Caco-2 (cell line): ENCODE data around the gene NRXN3. TPM values are rescaled to one million over a fixed set of nuclear protein-coding genes. Genes with fewer than 3 reads are reported as not detected.

Experiments
- BruUV-seq: library from RNA; stranded (reverse); fragments of 400-500 nt; replicated peaks from 2 replicates; lab custom pipeline; 2021; lab: Mats Ljungman, UMichigan
- CTCF ChIA-PET: fragments of 300-600 bp; sonication (Branson Sonifier 250); formaldehyde crosslinking; loops from one replicate; lab custom pipeline; 2022; ENCODE audit warnings: antibody characterized with exemption; lab: Charles Lee
- POLR2A ChIA-PET: fragments of 300-600 bp; sonication (Branson Sonifier 250); formaldehyde crosslinking; loops from one replicate; lab custom pipeline; 2022; ENCODE audit warnings: antibody characterized with exemption; lab: Charles Lee
- DNase-seq, 2 experiments: peaks; one replicate each; pipeline versions ENCODE4 v3.0.0 to v3.0.0-alpha.2; 2020 to 2022
- H3K27me3 ChIP-seq: replicated peaks from 2 replicates; pipeline ENCODE4 v1.6.0; 2011; ENCODE audit warnings: low read length; ENCODE audit not compliant: control insufficient read depth, insufficient read depth
- H3K36me3 ChIP-seq: 2 replicates; pipeline ENCODE4 v1.5.1; 2011; ENCODE audit warnings: low read length; ENCODE audit not compliant: control insufficient read depth, insufficient read depth
- H3K4me1 ChIP-seq: fragments of 250-450 bp; sonication (Bioruptor Pico); 2 replicates; pipeline ENCODE4 v1.5.1; 2020; ENCODE audit warnings: mild to moderate bottlenecking
- H3K4me3 ChIP-seq: 2 replicates; pipeline ENCODE4 v1.5.1; 2011; ENCODE audit warnings: low read depth, mild to moderate bottlenecking, control low read depth, low read length
- H3K9me3 ChIP-seq: fragments of 250-450 bp; sonication (Bioruptor Pico); 2 replicates; pipeline ENCODE4 v1.5.1; 2020; ENCODE audit warnings: mild to moderate bottlenecking, moderate library complexity
- H3K27ac Mint-ChIP-seq: one replicate; pipeline ENCODE4 v1.8.0; 2022; ENCODE audit warnings: mixed read lengths; ENCODE audit not compliant: unreplicated experiment
- H3K27me3 Mint-ChIP-seq: one replicate; pipeline ENCODE4 v1.8.0; 2022; ENCODE audit warnings: mixed read lengths; ENCODE audit not compliant: insufficient read depth, unreplicated experiment
- H3K36me3 Mint-ChIP-seq: one replicate; pipeline ENCODE4 v1.8.0; 2022; ENCODE audit warnings: mild to moderate bottlenecking, mixed read lengths; ENCODE audit not compliant: insufficient read depth, unreplicated experiment
- H3K4me1 Mint-ChIP-seq: one replicate; pipeline ENCODE4 v1.8.0; 2022; ENCODE audit warnings: low read depth, mixed read lengths; ENCODE audit not compliant: unreplicated experiment
- H3K4me3 Mint-ChIP-seq: one replicate; pipeline ENCODE4 v1.8.0; 2022; ENCODE audit warnings: mild to moderate bottlenecking, moderate library complexity, mixed read lengths; ENCODE audit not compliant: unreplicated experiment
- H3K9me3 Mint-ChIP-seq: one replicate; pipeline ENCODE4 v1.8.0; 2022; ENCODE audit warnings: mixed read lengths; ENCODE audit not compliant: unreplicated experiment
- CTCF ChIP-seq, 2 experiments: fragments of 200-600 bp in 1 of 2; IDR thresholded peaks; 1 replicate in 1 of 2; 2 replicates in 1 of 2; pipeline versions ENCODE4 v1.5.1 to v1.8.0; 2011 to 2022; ENCODE audit warnings: antibody characterized with exemption in 1 of 2, control low read depth in 1 of 2, inconsistent platforms in 1 of 2, low read depth in 1 of 2, low read length in 1 of 2, mild to moderate bottlenecking in 1 of 2, moderate library complexity in 1 of 2; ENCODE audit not compliant: insufficient read depth in 1 of 2, severe bottlenecking in 1 of 2, unreplicated experiment in 1 of 2
- intact Hi-C: fragments of 100-400 bp; cut with micrococcal nuclease; formaldehyde crosslinking; loops from one replicate; pipeline ENCODE4 v1.10.0; 2022; ENCODE audit not compliant: unreplicated experiment
- total RNA-seq: library from RNA; stranded (reverse); gene quantifications from 2 replicates; pipeline ENCODE4 v1.2.3, GENCODE V29; 2022

NRXN3 gene
- total RNA-seq, 1 experiment from 2014 or later: 12.4 TPM

DNA sequence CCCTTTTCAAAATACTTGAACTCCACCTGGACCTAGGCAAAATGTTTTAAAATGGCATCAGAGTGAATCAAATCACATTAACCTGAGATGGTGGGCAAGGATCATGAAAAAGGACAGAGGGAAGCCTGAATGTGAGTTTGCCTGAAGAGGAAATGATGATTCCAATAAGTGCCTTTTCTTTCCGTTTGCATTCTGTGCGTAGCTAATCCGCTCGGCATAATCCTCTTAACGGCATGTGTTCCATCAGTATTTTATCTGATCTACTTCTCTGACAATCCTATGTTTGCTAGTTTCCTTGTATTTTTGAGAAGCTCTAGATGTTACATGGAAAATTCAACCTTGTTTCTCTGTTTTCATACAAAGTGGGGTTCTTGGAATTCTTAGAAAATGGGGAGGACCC lies 354.6 kb downstream of the NRXN3 start:
- POLR2A ChIA-PET: no interaction called here

DNA sequence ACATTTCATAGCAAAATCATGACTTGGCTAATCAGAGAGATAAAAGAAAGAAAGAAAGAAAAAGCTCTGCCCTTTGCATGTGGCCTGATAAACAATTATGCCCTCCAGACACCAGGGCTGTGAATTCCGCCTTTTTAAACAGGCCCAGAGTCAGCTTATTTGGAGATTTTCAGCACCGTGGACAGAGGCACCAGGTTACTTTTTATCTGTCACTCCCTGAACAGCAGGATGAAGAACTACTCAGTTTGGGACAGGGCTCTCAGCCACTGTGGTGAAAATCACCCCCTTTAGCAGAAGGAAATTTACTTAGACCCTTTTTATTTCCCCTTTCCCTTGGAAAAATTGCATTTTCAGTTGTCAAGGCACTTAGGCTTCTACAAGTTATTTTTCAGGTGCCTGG lies 359.9 kb downstream of the NRXN3 start:
- Histone ChIP-seq H3K36me3 (no peaks in the 10 kb centered on the region), H3K9me3 (no peaks in the 10 kb centered on the region), H3K4me3 (no peak overlapping the region), H3K4me1 (no peaks in the 10 kb centered on the region), H3K27me3 (no peaks in the 10 kb centered on the region)
- peak; percentile 49 to 50 for DNase-seq
- BruUV-seq: no TSS peak
- CTCF ChIA-PET: no interaction called here
- POLR2A ChIA-PET: no interaction called here
- H3K27me3 Mint-ChIP-seq: peaks cover 6% of the 10 kb centered on the region
- no peaks in the 10 kb centered on the region for H3K9me3 Mint-ChIP-seq
- no peak overlapping the region for H3K4me3 Mint-ChIP-seq
- H3K36me3 Mint-ChIP-seq: no peaks in the 10 kb centered on the region
- no peaks in the 10 kb centered on the region for H3K4me1 Mint-ChIP-seq
- TF ChIP-seq CTCF (IDR thresholded peaks at IDR 0.05; ENCODE audit: insufficient read depth in 1 of 2, low read depth in 1 of 2, low read length in 1 of 2, severe bottlenecking in 1 of 2, unreplicated experiment in 1 of 2): no peak
- no peak overlapping the region for H3K27ac Mint-ChIP-seq
- intact Hi-C loops: no loop called here

More for the DNA sequence above, 354.6 kb downstream of the NRXN3 start:
- no peak overlapping the region for H3K4me3 Mint-ChIP-seq
- intact Hi-C loops: no loop called here
- H3K27me3 Mint-ChIP-seq: peaks cover 2% of the 10 kb centered on the region
- TF ChIP-seq CTCF (IDR thresholded peaks at IDR 0.05; ENCODE audit: insufficient read depth in 1 of 2, low read depth in 1 of 2, low read length in 1 of 2, severe bottlenecking in 1 of 2, unreplicated experiment in 1 of 2): no peak
- H3K4me3 ChIP-seq: no peak overlapping the region
- no peaks in the 10 kb centered on the region for H3K9me3 ChIP-seq
- no peaks in the 10 kb centered on the region for H3K36me3 Mint-ChIP-seq
- no peaks in the 10 kb centered on the region for H3K4me1 ChIP-seq
- no peak for DNase-seq
- H3K36me3 ChIP-seq: no peaks in the 10 kb centered on the region
- no peaks in the 10 kb centered on the region for H3K4me1 Mint-ChIP-seq
- H3K9me3 Mint-ChIP-seq: no peaks in the 10 kb centered on the region
- no peak overlapping the region for H3K27ac Mint-ChIP-seq
- no peaks in the 10 kb centered on the region for H3K27me3 ChIP-seq
- CTCF ChIA-PET: no interaction called here
- no TSS peak for BruUV-seq

DNA sequence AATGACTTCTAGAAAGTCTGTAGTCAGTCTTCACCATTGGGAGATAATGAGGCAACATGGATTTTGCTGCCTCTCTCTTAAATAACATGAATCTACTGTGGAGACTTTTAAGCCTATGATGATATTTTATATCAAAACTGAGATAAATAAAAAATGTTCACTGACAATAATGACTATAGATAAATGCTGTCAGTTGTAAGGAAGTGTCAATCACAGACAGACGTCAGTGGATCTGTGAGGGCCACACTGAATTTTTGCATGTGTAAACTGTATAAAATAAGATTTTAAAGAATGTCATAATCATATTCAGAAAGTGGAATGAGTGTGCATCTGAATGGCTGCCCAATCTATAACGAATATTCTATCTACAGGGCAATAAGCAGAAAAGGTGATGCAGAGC lies 364.0 kb downstream of the NRXN3 start:
- no peaks in the 10 kb centered on the region for H3K36me3 Mint-ChIP-seq
- no peak for TF ChIP-seq CTCF (IDR thresholded peaks at IDR 0.05; ENCODE audit: insufficient read depth in 1 of 2, low read depth in 1 of 2, low read length in 1 of 2, severe bottlenecking in 1 of 2, unreplicated experiment in 1 of 2)
- no peaks in the 10 kb centered on the region for H3K9me3 Mint-ChIP-seq
- H3K4me3 Mint-ChIP-seq: no peak overlapping the region
- no peaks in the 10 kb centered on the region for H3K27me3 ChIP-seq
- no peak for DNase-seq
- intact Hi-C loops: no loop called here
- no peaks in the 10 kb centered on the region for H3K4me1 Mint-ChIP-seq
- CTCF ChIA-PET: no interaction called here
- no peak overlapping the region for H3K27ac Mint-ChIP-seq
- H3K4me3 ChIP-seq: no peak overlapping the region
- POLR2A ChIA-PET: no interaction called here
- no peaks in the 10 kb centered on the region for H3K4me1 ChIP-seq
- no TSS peak for BruUV-seq
- H3K27me3 Mint-ChIP-seq: peaks cover 3% of the 10 kb centered on the region
- no peaks in the 10 kb centered on the region for H3K9me3 ChIP-seq
- no peaks in the 10 kb centered on the region for H3K36me3 ChIP-seq
